HFFc6 (cell line): ENCODE data around the gene AFF4. TPM values are rescaled to one million over a fixed set of nuclear protein-coding genes. Genes with fewer than 3 reads are reported as not detected.

ENCODE experiments used
- DNase-seq: peaks from one replicate; pipeline ENCODE4 v3.0.0-alpha.2; 2018
- H3K27ac Mint-ChIP-seq: 2 replicates; pipeline ENCODE4 v1.8.0; 2020; ENCODE audit warnings: mild to moderate bottlenecking, mixed read lengths
- H3K27me3 Mint-ChIP-seq: 2 replicates; pipeline ENCODE4 v1.8.0; 2021; ENCODE audit warnings: mild to moderate bottlenecking, moderate library complexity, mixed read lengths; ENCODE audit not compliant: insufficient read depth
- H3K36me3 Mint-ChIP-seq: 2 replicates; pipeline ENCODE4 v1.8.0; 2021; ENCODE audit warnings: low read depth, mixed read lengths
- H3K4me1 Mint-ChIP-seq: 2 replicates; pipeline ENCODE4 v1.8.0; 2020; ENCODE audit warnings: low read depth, mixed read lengths
- H3K4me3 Mint-ChIP-seq: 2 replicates; pipeline ENCODE4 v1.8.0; 2020; ENCODE audit warnings: mild to moderate bottlenecking, moderate library complexity, mixed read lengths
- H3K9me3 Mint-ChIP-seq: 2 replicates; pipeline ENCODE4 v1.8.0; 2020; ENCODE audit warnings: mild to moderate bottlenecking, mixed read lengths
- CTCF ChIP-seq: fragments of 200-600 bp; sonication (generic); IDR thresholded peaks from 2 replicates; pipeline ENCODE4 v1.5.0; 2021; ENCODE audit warnings: antibody characterized with exemption, mild to moderate bottlenecking
- total RNA-seq, 6 experiments: library from RNA; stranded (reverse); fragmentation: NEBNext Ultra II Directional; extraction: Animal tissue kit (Norgen Biotek cat#: 25700); gene quantifications; 2 replicates in 1 of 6; 3 replicates in 5 of 6; pipeline ENCODE4 v1.2.3, GENCODE V29; 2021

Gene AFF4
- total RNA-seq, 6 experiments from 2014 or later, result 81.1 to 92.5 (median 87.6) TPM

GRCh38 chr5:132826424-132827082 lies 136.9 kb downstream of the AFF4 start:
- H3K4me1 Mint-ChIP-seq, result peaks cover 14% of the 10 kb centered on the region
- no peaks in the 10 kb centered on the region for H3K9me3 Mint-ChIP-seq
- no peaks in the 10 kb centered on the region for H3K36me3 Mint-ChIP-seq
- H3K27me3 Mint-ChIP-seq, result peaks cover 3% of the 10 kb centered on the region
- no peak for DNase-seq
- TF ChIP-seq CTCF, result no peak
- no peak overlapping the region for H3K27ac Mint-ChIP-seq
- no peak overlapping the region for H3K4me3 Mint-ChIP-seq

GRCh38 chr5:132825834-132826391 lies 137.5 kb downstream of the AFF4 start:
- no peak for DNase-seq
- no peak for TF ChIP-seq CTCF
- no peaks in the 10 kb centered on the region for H3K9me3 Mint-ChIP-seq
- no peaks in the 10 kb centered on the region for H3K36me3 Mint-ChIP-seq
- peaks cover 8% of the 10 kb centered on the region for H3K4me1 Mint-ChIP-seq
- no peak overlapping the region for H3K4me3 Mint-ChIP-seq
- no peak overlapping the region for H3K27ac Mint-ChIP-seq
- peaks cover 3% of the 10 kb centered on the region; the same call in 1 of the 2 replicates for H3K27me3 Mint-ChIP-seq

Other genes starting within 250 kb of the AFF4 start
- 10 to 100 TPM; 12.9 to 15.4 (median 14.9) TPM for gene KIF3A, start 226.1 kb downstream of the AFF4 start, total RNA-seq
- gene CCNI2, start 216.2 kb downstream of the AFF4 start, total RNA-seq, result not detected
- 10 to 100 TPM; 53.9 to 67.1 (median 59.2) TPM for gene SEPTIN8, start 186.4 kb downstream of the AFF4 start, total RNA-seq
- gene SOWAHA, start 150.3 kb downstream of the AFF4 start, total RNA-seq, result not detected
- 10 to 100 TPM in 1 of 6 experiments, 1 to 10 TPM in 5; 7.8 to 12.2 (median 8.6) TPM for gene SHROOM1, start 133.0 kb downstream of the AFF4 start, total RNA-seq
- gene GDF9, start 97.2 kb downstream of the AFF4 start, total RNA-seq, result under 1 TPM in 3 of 6 experiments, not detected in 3; 0.09 to 0.14 (median 0.12) TPM
- gene UQCRQ, start 97.0 kb downstream of the AFF4 start, total RNA-seq, result 100 to 1,000 TPM; 501 to 678 (median 615) TPM
- gene LEAP2, start 90.0 kb downstream of the AFF4 start, total RNA-seq, result under 1 TPM; 0.09 to 0.51 (median 0.41) TPM
- gene ZCCHC10, start 62.9 kb upstream of the AFF4 start, total RNA-seq, result 10 to 100 TPM; 11.0 to 19.8 (median 17.4) TPM
- 100 to 1,000 TPM; 181 to 235 (median 214) TPM for gene HSPA4, start 88.4 kb upstream of the AFF4 start, total RNA-seq